NCI-H2029 treated with DMSO at 0.1 percent for 48 hours (cell line): ENCODE data around the gene PARP6.

Source experiments
- DNase-seq: peaks from one replicate; lab custom pipeline; 2025; lab: John Stamatoyannopoulos, UW

Gene PARP6

DNA sequence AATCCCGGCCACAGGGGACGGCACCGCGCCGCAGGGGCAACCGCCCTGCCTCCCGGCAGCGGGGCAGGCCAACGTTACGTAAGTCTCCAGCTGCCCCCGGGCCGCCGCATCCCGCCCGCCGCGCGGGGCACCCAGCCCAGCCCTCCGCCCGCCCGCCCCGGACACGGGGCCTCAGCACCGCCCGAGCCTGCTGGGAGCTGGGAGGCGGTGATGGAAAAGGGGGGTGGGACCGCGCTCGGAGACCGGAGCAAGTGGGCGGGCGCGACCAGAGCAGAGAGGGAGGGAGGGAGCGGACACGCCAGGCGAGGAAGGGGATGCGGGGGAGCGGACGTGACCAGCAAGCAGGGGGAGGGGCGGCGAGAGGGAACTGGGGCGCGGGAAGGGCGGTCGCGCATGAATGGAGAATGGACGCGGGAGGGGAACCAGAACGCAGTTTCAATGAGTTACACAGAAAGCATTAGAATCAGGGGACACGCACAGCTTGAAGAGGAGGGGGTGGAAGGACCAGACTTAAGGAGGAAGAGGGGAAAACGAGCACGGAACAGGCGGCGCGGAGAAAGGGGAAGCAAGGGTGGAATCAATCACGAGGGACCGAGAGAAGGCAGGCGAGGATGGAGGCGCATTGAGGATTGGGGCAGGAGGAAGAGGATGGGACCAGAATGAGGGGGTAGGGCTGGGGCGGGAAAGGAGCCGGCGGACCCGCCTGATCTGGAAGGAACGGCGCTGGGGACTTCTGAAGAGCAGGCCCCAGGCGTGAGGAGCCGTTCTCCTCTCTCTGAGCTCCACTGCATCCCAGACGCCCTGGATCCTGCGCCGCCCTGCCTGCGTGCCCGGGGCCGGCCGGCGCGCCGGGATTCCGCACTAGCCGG is 41.9 kb downstream of the PARP6 start:
- no peak for DNase-seq

DNA sequence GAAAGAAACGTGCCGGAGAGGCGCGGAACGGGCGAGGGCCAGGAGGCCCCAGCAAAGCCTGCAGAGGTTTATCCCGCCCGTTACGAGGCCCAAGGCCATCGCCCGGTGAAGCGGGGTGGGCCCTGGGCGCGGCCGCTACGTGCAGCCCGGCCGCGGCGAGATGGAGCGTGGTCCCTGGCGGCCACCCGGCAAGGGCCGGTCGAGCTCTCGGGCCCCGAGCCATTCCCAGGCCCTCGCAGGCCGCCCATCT is 42.5 kb downstream of the PARP6 start:
- DNase-seq = no peak

DNA sequence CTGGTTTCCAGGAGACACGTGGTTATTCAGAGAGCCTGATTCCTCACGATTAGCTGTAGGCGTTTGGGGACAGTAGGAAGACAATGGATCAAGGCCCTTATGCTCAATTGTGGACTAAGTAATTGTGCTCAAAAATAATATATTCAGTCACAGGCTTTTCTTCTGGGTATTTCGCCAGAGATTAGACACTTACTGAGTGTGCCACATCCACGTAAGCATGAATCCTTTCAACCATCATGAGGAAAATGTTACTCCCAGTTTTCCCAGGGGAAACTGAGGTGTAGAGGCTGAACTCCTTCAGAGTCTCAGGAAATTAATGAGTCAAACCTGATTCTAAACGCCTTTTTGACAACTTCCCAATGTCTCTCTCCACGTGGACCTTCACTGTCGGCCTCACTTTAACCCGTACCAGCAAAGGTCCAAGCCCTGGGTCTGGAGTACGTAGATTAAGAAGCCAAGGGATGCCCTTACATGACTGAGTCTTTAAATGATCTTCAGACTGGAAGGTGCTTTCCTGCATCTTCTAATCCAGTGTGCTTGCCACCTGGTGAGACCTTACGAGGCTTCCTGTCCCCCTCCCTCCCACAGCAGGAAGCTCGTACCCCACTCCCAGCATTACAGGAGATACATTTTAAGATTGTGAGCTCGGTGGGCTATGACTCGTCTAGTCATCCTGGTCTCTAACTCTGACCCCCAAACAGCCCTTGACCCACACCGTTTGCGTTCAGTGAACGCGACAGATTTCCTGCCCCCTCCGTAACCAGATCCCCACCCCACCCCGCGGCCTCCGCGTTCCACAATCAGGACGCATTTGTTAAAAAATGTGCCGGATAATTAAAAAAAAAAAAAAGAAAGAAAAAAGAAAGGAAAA is 43.0 kb downstream of the PARP6 start:
- no peak for DNase-seq

DNA sequence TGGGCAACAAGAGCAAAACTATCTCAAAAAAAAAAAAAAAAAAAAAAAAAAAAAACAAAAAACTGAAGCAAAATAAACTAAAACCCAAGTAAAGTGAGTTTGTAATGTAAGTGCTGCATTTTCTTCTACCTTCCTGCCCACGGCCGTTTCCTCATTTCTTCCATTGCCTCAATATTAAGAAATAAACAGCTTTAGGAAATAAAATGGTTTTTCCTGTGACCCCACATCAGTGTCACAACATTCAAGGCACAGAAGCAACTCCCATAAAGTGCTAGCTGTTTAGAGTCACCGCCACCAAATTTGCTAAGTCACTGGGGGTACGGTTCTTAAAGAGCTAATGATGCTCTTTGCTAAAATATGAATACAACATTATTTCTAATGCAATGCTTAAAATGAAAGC is 44.6 kb downstream of the PARP6 start:
- DNase-seq = no peak

DNA sequence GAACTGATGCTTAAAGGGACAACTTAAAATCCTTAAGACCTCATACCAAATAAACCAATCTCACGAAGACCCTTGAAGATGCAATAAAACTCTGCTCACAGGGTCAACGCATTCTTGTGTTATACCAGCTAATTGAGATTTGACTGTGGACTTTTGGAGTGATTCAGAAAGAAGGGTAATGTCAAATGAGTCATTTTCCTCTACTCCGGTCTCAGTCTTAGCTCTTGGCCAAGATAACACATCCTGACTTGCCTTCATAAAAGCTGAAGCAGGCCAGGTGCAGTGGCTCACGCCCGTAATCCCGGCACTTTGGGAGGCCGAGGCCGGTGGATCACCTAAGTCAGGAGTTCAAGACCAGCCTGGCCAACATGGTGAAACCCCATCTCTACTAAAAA is 45.2 kb downstream of the PARP6 start:
- DNase-seq = no peak

DNA sequence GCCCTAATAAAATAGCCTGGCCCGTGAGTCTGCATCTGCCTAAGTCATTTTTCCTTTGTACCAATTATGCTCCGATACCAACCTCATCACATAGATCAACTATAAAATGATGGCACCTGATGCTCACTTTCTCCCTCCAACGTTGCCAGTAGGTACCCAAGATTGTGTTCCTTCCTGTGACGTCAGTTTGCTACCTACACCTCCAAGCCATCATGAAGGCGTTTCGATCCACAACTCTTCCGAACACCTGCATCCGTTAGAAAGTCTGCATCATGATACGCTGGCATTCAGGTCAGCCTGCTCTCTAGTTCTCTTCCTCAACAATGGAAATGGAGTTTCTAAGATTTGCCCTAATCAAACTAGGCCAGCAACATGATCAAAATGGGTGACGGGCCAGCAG is 49.1 kb downstream of the PARP6 start:
- DNase-seq = no peak

- no peak for DNase-seq
Observed at GRCh38 chr15:72222393-72222792, 50.0 kb downstream of the PARP6 start.

GRCh38 chr15:72220687-72221086 is 51.7 kb downstream of the PARP6 start:
- no peak for DNase-seq

- DNase-seq = no peak
Observed at GRCh38 chr15:72217216-72217615, 55.1 kb downstream of the PARP6 start.

- no peak for DNase-seq
Observed at GRCh38 chr15:72216079-72216478, 56.3 kb downstream of the PARP6 start.

- DNase-seq = no peak
Observed at GRCh38 chr15:72207558-72208085, 64.7 kb downstream of the PARP6 start.

DNA sequence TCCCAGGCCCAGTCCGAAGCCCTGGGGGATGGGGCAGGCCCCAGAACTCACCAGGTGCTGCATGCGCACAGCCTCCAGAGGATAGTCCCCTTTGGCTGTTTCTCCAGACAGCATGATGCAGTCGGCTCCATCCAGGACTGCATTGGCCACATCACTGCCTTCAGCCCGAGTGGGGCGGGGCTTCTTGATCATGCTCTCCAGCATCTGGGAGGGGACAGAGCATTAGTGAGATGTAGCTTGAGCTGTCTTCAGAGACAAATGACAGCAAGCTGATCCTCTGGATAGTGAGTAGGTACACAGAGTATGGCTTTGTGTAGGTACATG is 65.7 kb downstream of the PARP6 start:
- no peak for DNase-seq

DNA sequence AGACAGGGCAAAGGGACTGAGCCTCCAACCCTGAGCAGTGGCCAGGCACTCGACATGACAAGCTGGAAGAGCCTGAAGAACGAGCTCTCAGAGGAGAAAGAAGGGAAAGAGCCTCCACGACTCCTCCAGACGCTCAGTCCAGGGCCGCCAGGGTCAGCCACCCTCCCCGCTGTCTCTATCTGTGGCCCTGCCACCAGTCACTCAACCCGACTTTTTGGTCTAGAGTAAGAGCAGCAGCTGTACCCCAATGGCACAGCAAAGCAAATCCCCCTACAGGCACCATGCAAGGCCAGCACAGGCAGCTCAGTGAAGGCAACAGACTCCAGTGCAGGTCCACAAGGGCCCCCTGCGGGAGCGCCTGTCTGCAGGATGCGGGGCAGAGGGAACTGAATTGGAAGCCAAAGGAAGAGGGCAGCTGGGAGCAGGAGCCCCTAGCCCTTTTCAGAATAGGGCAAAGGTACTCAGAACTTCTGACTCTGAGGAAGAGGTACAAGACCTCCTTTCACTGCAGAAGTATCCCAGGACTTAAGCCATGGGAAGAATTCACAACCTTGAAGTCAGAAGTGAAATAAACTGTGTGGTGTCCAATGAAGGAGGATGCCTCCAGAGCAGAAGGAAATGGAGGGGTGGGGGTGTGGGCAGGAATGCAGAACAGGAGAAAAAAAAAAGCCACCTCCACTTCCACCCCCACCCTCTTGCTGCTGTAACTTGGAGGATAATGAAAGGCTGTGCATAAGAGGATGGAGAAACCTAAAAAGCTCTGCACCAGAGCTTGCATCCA is 66.3 kb downstream of the PARP6 start:
- no peak for DNase-seq

DNA sequence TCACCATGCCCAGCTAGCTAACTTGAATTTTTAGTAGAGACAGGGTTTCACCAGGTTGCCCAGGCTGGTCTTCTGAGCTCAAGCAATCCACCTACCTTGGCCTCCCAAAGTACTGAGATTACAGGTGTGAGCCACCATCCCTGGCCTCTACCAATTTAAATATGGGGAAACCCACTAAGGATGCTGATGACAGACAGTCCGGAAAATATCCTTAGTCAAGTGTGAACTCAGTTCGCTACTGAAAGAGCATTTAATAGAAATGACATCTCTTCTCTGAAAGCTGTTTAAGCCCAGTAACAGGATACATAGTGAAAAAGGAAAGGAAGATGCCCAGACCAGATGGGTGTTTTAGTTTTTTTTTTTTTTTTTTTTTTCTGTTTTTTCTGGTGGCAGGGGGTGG is 67.1 kb downstream of the PARP6 start:
- no peak for DNase-seq

- DNase-seq = peak; percentile 11
Observed at GRCh38 chr15:72203507-72203837, 68.9 kb downstream of the PARP6 start.

DNA sequence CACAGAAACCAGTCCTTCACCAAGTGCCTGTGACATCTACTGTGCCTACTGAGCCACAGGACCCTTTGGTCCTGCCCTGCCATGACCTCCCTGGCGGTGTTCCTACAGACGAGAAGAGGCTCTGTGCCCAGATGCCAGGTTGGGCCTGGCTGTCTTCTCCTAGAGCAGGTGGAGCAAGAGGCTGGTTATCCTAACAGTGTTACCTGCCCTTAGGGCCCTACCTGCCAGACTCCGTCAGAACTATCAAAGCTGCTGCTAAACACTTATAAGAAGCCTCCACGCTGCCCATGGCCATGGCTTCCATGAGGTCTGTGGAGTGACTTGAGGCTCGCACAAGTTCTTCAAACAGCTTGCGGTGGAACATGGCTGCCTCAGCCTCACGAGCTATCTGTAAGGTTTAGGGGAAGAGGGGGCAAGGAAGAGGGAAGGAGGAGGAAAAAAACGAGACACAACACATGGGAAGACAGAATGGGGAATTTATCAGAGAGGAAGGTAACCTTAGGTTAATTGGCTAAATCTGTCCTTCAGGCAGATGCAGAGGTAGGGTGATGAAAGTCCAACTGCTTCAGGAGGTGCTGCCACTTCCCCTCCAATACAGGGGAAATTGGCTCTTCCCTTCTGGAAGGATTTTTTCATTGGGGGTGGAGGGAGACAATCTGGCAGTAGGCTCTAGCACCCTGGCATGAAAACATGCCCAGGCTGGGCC is 69.4 kb downstream of the PARP6 start:
- DNase-seq = no peak

- no peak for DNase-seq
Observed at GRCh38 chr15:72202302-72202701, 70.1 kb downstream of the PARP6 start.

- DNase-seq = no peak
Observed at GRCh38 chr15:72201391-72201921, 70.9 kb downstream of the PARP6 start.

DNA sequence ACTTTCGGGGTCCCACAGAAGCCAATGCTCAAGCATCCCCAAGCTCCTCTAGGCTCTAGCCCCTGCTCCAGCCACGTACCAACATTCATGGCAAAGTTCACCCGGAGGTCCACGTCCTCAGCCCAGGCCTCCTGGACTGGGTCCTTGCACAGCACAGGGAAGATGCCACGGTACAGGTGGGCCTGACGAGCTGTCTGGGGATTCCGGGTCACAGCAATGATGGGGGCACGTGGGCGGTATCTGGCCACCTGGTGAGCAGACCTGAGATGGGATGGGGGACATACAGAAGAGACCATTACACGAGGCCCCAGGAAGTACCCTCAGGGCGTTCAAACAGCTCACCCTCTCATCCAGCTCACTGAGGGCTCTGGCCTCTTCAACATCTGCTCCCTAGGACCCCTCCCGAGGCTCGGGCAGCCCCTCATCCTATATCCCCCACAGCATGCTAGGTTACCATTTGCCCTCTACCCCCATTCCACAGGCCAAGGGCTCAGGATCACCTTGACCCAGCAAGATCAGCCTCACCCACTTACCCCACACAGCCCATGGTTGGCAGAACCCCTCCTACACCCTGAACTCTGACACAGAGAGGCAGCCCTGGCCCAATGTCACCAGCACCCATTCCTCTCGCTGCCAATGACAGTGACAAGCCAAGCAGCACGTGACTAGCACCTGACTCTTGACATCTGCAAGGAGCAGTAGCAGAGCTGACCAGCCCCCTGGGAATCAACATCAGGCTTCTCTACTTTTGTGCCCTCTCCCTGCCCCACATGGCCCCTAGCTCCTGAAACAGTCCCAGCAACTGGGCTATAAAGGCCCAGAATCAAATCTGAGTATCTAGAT is 71.7 kb downstream of the PARP6 start:
- DNase-seq = no peak

DNA sequence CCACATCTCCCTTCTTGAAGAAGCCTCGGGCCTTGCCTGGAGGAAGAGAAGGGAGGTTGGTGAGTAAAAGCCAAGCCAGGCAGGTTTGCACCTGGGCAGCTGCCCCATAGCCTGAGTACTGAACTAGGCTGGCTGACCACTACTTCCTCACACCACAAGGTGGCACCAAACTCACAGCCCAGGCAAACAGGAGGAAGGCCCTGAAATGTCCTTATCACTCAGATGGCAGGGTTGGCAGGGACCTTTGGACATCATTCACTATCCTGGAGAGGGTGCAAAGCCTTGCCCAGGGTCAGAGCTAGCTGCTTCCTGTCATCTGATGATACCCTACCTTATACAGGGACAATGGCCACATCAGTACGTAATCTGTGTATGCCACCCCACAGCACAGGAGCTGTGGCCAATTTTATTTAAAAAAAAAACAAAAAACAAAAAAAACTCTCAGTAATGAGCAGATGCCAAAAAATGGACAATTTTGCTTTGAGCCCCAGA is 72.6 kb downstream of the PARP6 start:
- DNase-seq = peak; percentile 14

DNA sequence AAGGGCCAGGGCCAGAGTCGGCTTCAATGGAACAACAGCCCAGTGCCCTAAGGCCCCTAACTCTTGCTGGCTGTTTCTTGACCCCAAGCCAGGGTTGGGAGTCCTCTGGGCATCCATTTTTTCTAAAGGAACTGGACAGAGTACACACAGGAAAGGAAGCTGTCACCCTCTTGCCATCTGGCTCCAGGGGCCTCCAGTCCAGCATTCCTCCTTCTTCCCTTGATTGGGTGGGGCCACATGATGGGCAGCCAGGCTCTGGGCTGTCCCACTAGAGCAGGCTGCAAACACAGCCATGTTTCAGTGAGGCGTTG is 73.2 kb downstream of the PARP6 start:
- DNase-seq = no peak
